ENCODE results near the gene ERC2.
A peak's percentile ranks its signal among the peaks of the same experiment; 100 is the strongest.

Gene ERC2

DNA sequence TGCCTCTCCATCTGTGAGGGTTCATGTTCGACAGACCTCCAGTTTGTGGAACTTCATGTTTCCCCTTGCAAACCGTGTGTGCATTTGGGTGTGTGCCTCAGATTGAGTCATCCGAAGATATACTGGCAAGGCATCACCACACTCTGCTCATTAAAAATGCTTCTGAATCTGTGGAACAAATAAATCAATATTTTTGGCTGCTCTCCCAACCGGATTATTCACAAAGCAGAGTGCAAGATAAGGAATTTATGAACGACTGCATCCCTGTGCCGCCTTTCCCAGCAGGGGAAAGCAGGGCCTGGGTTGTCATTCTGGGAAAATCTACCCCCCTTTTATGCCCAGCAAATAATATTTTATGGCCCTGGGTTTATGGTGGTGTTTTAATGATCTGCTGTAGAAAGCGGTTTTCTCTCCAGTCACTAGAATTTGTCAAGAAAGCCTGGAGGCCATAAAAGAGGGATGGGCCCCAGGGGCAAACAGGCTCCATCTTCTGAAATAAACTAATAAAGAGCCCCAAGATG lies 976.9 kb downstream of the ERC2 start (continued):
- no peak for TF ChIP-seq CTCF (tag by site-specific recombination; IDR thresholded peaks at IDR 0.05)
- TF ChIP-seq ZNF394 (tag by site-specific recombination; IDR thresholded peaks at IDR 0.05; ENCODE audit: borderline replicate concordance) = peak; percentile 63; the same call in 1 of the 2 replicates
- TF ChIP-seq ZBTB7A (tag by site-specific recombination; IDR thresholded peaks at IDR 0.05; ENCODE audit: low read depth) = no peak
- TF ChIP-seq ZNF670 (tag by site-specific recombination; IDR thresholded peaks at IDR 0.05; ENCODE audit: low read depth) = no peak
- no peak for TF ChIP-seq EGR2 (tag by site-specific recombination; IDR thresholded peaks at IDR 0.05; ENCODE audit: low read depth)
- TF ChIP-seq ZNF426 (tag by site-specific recombination; IDR thresholded peaks at IDR 0.05) = no peak
- TF ChIP-seq ZNF510 (tag by site-specific recombination; IDR thresholded peaks at IDR 0.05; ENCODE audit: insufficient replicate concordance) = no peak
- TF ChIP-seq ZNF777 (tag by site-specific recombination; IDR thresholded peaks at IDR 0.05; ENCODE audit: borderline replicate concordance) = no peak
- peak; percentile 63; the same call in 1 of the 2 replicates for TF ChIP-seq GLI2 (tag by site-specific recombination; IDR thresholded peaks at IDR 0.05; ENCODE audit: borderline replicate concordance, low read depth)
- TF ChIP-seq ZNF2 (tag by site-specific recombination; IDR thresholded peaks at IDR 0.05) = peak; percentile 75; the same call in 1 of the 2 replicates
- no peak for TF ChIP-seq ZNF223 (tag by site-specific recombination; IDR thresholded peaks at IDR 0.05)
- no peak for TF ChIP-seq BCL6B (tag by site-specific recombination; IDR thresholded peaks at IDR 0.05)
- TF ChIP-seq ZNF132 (tag by site-specific recombination; IDR thresholded peaks at IDR 0.05; ENCODE audit: borderline replicate concordance) = no peak
- peak; percentile 67 for TF ChIP-seq MZF1 (tag by site-specific recombination; IDR thresholded peaks at IDR 0.05; ENCODE audit: borderline replicate concordance)
- peak; percentile 38; the same call in 1 of the 2 replicates for TF ChIP-seq ZNF664 (tag by site-specific recombination; IDR thresholded peaks at IDR 0.05)
- TF ChIP-seq ZNF266 (tag by site-specific recombination; IDR thresholded peaks at IDR 0.05; ENCODE audit: low read depth) = no peak
- no peak for TF ChIP-seq ZNF114 (tag by site-specific recombination; IDR thresholded peaks at IDR 0.05)
- no peak for TF ChIP-seq ZNF514 (tag by site-specific recombination; IDR thresholded peaks at IDR 0.05)
- TF ChIP-seq YY2 (tag by site-specific recombination; IDR thresholded peaks at IDR 0.05) = no peak
- TF ChIP-seq ZNF501 (tag by site-specific recombination; IDR thresholded peaks at IDR 0.05) = no peak
- TF ChIP-seq ZNF433 (tag by site-specific recombination; IDR thresholded peaks at IDR 0.05; ENCODE audit: low read depth) = no peak
- no peak for TF ChIP-seq KLF9 (tag by site-specific recombination; IDR thresholded peaks at IDR 0.05; ENCODE audit: low read depth)
- TF ChIP-seq OSR2 (tag by site-specific recombination; IDR thresholded peaks at IDR 0.05) = peak; percentile 81
- no peak for TF ChIP-seq ZBTB21 (tag by site-specific recombination; IDR thresholded peaks at IDR 0.05)
- no peak for TF ChIP-seq ZNF354C (tag by site-specific recombination; IDR thresholded peaks at IDR 0.05; ENCODE audit: borderline replicate concordance, low read depth)
- TF ChIP-seq, protein P1, sequence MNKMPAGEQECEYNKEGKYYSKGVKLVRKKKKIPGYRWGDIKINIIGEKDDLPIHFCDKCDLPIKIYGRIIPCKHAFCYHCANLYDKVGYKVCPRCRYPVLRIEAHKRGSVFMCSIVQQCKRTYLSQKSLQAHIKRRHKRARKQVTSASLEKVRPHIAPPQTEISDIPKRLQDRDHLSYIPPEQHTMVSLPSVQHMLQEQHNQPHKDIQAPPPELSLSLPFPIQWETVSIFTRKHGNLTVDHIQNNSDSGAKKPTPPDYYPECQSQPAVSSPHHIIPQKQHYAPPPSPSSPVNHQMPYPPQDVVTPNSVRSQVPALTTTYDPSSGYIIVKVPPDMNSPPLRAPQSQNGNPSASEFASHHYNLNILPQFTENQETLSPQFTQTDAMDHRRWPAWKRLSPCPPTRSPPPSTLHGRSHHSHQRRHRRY (tag by site-specific recombination; IDR thresholded peaks at IDR 0.05) = no peak
- TF ChIP-seq ZNF791 (tag by site-specific recombination; IDR thresholded peaks at IDR 0.05) = no peak
- TF ChIP-seq ZSCAN30 (tag by site-specific recombination; IDR thresholded peaks at IDR 0.05) = peak; percentile 85
- no peak for TF ChIP-seq SCRT1 (tag by site-specific recombination; IDR thresholded peaks at IDR 0.05; ENCODE audit: borderline replicate concordance)
- no peak; the same call in 1 of the 2 replicates for TF ChIP-seq ZNF654 (tag by site-specific recombination; IDR thresholded peaks at IDR 0.05; ENCODE audit: low read depth)
- TF ChIP-seq ZNF169 (tag by site-specific recombination; IDR thresholded peaks at IDR 0.05) = no peak
- TF ChIP-seq GLI4 (tag by site-specific recombination; IDR thresholded peaks at IDR 0.05) = no peak
- no peak for TF ChIP-seq ZNF302 (tag by site-specific recombination; IDR thresholded peaks at IDR 0.05; ENCODE audit: low read depth)
- TF ChIP-seq, protein P2, sequence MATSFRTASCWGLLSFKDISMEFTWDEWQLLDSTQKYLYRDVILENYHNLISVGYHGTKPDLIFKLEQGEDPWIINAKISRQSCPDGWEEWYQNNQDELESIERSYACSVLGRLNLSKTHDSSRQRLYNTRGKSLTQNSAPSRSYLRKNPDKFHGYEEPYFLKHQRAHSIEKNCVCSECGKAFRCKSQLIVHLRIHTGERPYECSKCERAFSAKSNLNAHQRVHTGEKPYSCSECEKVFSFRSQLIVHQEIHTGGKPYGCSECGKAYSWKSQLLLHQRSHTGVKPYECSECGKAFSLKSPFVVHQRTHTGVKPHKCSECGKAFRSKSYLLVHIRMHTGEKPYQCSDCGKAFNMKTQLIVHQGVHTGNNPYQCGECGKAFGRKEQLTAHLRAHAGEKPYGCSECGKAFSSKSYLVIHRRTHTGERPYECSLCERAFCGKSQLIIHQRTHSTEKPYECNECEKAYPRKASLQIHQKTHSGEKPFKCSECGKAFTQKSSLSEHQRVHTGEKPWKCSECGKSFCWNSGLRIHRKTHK (tag by site-specific recombination; IDR thresholded peaks at IDR 0.05) = no peak
- TF ChIP-seq ZNF404 (tag by site-specific recombination; IDR thresholded peaks at IDR 0.05) = no peak

Measured in HEK293 (cell line).